Inflammatory macrophage (primary cell): ENCODE measurements around the gene RNASEH2C.
"Not testable (repeated sequence)": the region's sequence is repeated elsewhere in the genome, so short reads cannot be mapped to it uniquely, and the experiment has no call there.

Source experiments
- DNase-seq, 2 donors: peaks; one replicate each; pipeline ENCODE4 v3.0.0-alpha.2; 2020 to 2022
- total RNA-seq, 18 experiments: gene quantifications; one replicate each; lab custom pipeline; 2026; ENCODE audit warnings: mixed read lengths in 6 of 18, inconsistent platforms in 2 of 18; lab: John Stamatoyannopoulos, UW

Gene RNASEH2C
- 11.2 to 32.1 (median 20.0) reads per million in 18 experiments for total RNA-seq

GRCh38 chr11:65720211-65720934, at the start of gene RNASEH2C:
TSS of gene RNASEH2C (minus strand) at chr11:65720798. CDS start at chr11:65720758, 40 bp downstream.
- peak; percentile 83 to 93 for DNase-seq

GRCh38 chr11:65767806-65768205, 47.2 kb upstream of the RNASEH2C start:
- peak; percentile 62 to 63 for DNase-seq

GRCh38 chr11:65767406-65767805, 46.8 kb upstream of the RNASEH2C start:
- DNase-seq, result no peak

GRCh38 chr11:65766535-65766934, 45.9 kb upstream of the RNASEH2C start:
- peak in 1 of 2 donors; percentile 70 for DNase-seq

- DNase-seq, result no peak
Observed at GRCh38 chr11:65764434-65764833, 43.8 kb upstream of the RNASEH2C start.

GRCh38 chr11:65762816-65763215, 42.2 kb upstream of the RNASEH2C start:
- DNase-seq, result not testable (repeated sequence)

GRCh38 chr11:65762169-65762568, 41.6 kb upstream of the RNASEH2C start:
- not testable (repeated sequence) for DNase-seq

- no peak for DNase-seq
Observed at GRCh38 chr11:65745049-65745448, 24.5 kb upstream of the RNASEH2C start.

GRCh38 chr11:65744699-65745042, 24.1 kb upstream of the RNASEH2C start:
- DNase-seq, result no peak

- peak; percentile 64 to 69 for DNase-seq
Observed at GRCh38 chr11:65744026-65744698, 23.6 kb upstream of the RNASEH2C start.

- DNase-seq, result no peak
Observed at GRCh38 chr11:65743681-65744025, 23.1 kb upstream of the RNASEH2C start.

GRCh38 chr11:65742353-65742752, 21.8 kb upstream of the RNASEH2C start:
- no peak for DNase-seq

GRCh38 chr11:65741185-65741584, 20.6 kb upstream of the RNASEH2C start:
- DNase-seq, result no peak

GRCh38 chr11:65739022-65739421, 18.4 kb upstream of the RNASEH2C start:
- no peak for DNase-seq

GRCh38 chr11:65736810-65737209, 16.2 kb upstream of the RNASEH2C start:
- no peak for DNase-seq

- not testable (repeated sequence) for DNase-seq
Observed at GRCh38 chr11:65735111-65735510, 14.5 kb upstream of the RNASEH2C start.

GRCh38 chr11:65730461-65730860, 9.9 kb upstream of the RNASEH2C start:
- no peak for DNase-seq

GRCh38 chr11:65727865-65728264, 7.3 kb upstream of the RNASEH2C start:
- no peak for DNase-seq

- peak; percentile 34 to 46 for DNase-seq
Observed at GRCh38 chr11:65726660-65727059, 6.1 kb upstream of the RNASEH2C start.

GRCh38 chr11:65722261-65722660, 1.7 kb upstream of the RNASEH2C start:
- no peak for DNase-seq

GRCh38 chr11:65719871-65720210, 757 bp downstream of the RNASEH2C start:
- peak; percentile 24 to 56 for DNase-seq

- DNase-seq, result no peak
Observed at GRCh38 chr11:65718964-65719492, 1.6 kb downstream of the RNASEH2C start.

GRCh38 chr11:65718531-65718930, 2.1 kb downstream of the RNASEH2C start:
- no peak for DNase-seq

GRCh38 chr11:65717906-65718305, 2.7 kb downstream of the RNASEH2C start:
- no peak for DNase-seq
